Activated gamma-delta T cell (primary cell): ENCODE measurements around the gene QSER1.
"Not testable (repeated sequence)": the region's sequence is repeated elsewhere in the genome, so short reads cannot be mapped to it uniquely, and the experiment has no call there.

ENCODE experiments used
- DNase-seq: peaks from one replicate; lab custom pipeline; 2025; lab: John Stamatoyannopoulos, UW

The QSER1 gene

GRCh38 chr11:33001281-33001680, 108.7 kb downstream of the QSER1 start:
- no peak for DNase-seq

GRCh38 chr11:33001751-33002542, 109.3 kb downstream of the QSER1 start:
- no peak for DNase-seq

- no peak for DNase-seq
These were observed 112.6 kb downstream of the QSER1 start for GRCh38 chr11:33005175-33005574.

DNA sequence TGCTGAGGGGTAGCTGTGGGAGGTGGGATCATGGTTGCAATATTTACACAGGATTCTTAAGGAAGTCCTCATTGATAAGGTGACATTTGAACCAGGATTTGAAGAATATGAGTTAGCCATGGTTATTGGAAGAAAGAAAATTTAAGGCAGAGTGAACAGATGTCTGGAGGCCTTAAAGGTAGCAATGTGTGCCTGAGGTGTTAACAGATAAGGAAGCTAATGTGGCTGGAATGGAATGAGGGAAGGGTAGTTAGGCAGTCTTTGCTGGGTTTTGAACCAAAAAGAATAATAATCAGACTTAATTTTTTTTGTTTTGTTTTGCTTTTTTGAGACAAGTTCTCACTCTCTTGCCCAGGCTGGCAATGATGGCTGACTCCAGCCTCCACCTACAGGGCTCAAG, 113.4 kb downstream of the QSER1 start:
- DNase-seq = no peak

GRCh38 chr11:33013755-33014154, 121.1 kb downstream of the QSER1 start:
- no peak for DNase-seq

DNA sequence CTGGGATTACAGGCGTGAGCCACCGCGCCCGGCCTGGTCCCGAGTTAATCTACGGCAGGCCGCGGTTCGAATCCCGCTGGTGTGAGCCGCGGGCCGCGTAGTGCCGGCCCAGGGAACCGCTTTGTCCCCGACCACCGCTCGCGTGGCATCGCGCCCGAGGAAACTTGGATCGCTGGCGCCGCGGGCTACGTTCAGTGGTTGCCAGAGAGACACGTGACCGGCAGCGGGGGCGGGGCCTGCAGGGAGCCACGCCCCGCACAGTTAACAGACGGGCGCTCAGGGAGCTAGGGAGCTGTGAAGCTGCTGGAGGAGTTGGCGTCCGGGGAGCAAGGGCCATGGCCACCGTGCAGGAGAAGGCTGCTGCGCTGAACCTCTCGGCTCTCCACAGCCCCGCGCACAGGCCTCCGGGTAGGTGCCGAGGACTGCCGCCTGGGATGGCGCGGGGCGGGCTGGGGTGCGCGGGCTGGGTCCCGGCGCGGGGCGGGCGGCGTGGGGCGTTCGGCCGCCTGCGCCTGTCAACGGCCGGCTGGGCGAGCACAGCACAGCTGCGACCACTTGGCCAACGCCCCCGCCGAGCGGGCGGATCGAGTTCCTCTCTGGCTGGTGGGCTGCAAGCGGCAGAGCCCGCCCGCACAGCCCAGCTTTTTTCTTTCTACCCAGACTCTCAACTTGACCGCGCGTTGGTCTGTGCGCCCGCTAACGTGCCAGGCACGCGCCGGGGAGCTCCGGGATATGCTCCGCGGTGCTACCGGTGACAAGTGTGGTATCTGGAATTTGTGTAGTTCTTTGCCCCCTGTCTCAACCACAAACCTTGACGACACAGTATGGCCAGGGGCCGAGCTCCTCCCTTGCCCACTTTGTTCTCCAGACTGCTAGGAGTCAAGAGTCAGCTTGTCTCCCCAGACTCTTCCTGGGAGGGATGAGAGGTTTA, 123.3 kb downstream of the QSER1 start, which contains the start of gene DEPDC7:
TSS of gene DEPDC7 (plus strand) at position 258 of the 931 bp plus-strand sequence. CDS start at position 336, 78 bp downstream.
- DNase-seq = peak; percentile 49

DNA sequence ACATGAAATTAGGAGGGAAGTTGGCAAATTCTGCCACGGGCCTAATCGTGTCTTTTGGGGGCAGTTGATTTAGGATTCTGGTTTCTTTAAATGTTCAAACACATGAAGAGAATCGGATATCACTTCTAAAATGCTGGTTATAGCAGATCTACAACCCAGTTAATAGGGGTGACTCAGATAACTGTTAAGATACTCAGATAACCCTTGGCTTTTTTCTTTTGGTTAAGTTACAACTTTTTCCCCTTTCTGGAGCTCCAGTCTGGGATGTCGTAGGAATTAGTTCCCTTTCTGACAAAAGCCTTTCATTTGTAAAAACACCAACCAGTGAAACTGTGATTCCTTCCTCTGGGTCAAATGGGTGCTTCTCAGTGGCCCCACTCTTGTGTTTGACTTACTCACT, 124.0 kb downstream of the QSER1 start:
- no peak for DNase-seq

- DNase-seq = no peak
These were observed 124.9 kb downstream of the QSER1 start for GRCh38 chr11:33017478-33017877.

GRCh38 chr11:33017965-33018364, 125.4 kb downstream of the QSER1 start:
- no peak for DNase-seq

DNA sequence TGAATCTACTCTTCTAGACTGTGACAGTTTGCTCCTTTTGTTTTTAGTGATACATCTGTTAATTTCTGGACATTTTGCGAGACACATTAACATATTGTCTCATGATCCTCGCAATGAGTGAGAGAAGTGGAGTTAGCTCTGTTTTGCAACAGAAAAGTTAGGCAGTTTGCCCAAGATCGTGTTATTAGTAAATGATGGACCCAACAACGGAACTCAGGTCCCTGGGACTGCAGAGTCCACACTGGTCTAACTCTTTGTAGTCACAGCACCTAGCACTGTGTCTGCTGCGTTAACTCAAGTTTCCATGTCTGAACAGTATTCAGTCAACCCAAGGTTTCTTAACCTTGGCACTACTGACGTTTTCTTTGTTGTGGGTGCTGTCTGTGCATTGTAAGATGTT, 126.2 kb downstream of the QSER1 start:
- DNase-seq = no peak

- DNase-seq = no peak
These were observed 128.9 kb downstream of the QSER1 start for GRCh38 chr11:33021501-33021900.

DNA sequence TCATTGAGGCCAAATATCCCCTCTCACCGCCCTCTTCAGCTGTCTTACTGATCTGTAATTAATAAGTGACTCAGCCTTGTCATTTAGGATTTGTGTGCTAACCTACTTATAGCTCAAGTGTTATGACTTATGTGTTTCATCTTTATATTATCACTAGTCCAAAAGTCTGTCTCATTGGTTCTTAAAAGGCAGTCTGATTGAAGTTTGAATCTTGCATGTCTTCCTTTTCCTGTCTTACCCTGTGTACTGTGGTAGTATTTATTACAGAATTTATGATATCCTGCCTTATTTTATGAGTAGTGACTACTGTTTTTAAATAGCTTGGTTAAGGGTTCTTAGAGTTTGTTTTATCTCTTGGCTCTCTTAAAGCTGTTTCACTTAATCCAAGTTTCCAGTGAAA, 129.3 kb downstream of the QSER1 start:
- no peak for DNase-seq

GRCh38 chr11:33025339-33025722, 132.7 kb downstream of the QSER1 start:
- no peak for DNase-seq

DNA sequence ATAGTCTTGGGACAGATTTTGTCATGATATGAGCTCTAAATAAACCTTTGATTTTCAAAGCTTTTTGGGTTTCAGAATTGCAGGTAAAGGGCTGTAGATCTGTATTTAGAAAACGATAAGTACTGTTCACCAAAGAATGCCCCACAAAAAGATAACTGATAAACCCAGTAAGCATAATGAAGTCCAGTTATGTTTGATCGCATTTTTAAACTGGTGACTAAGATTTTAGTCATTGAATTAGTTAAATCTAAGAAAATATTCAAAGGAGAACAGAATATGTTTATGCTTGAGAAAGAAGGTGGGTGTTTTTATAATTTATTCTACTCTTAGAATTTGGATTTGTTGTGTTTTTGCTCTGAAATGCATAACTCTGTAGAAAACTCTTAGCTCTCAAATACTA, 134.6 kb downstream of the QSER1 start:
- no peak for DNase-seq

DNA sequence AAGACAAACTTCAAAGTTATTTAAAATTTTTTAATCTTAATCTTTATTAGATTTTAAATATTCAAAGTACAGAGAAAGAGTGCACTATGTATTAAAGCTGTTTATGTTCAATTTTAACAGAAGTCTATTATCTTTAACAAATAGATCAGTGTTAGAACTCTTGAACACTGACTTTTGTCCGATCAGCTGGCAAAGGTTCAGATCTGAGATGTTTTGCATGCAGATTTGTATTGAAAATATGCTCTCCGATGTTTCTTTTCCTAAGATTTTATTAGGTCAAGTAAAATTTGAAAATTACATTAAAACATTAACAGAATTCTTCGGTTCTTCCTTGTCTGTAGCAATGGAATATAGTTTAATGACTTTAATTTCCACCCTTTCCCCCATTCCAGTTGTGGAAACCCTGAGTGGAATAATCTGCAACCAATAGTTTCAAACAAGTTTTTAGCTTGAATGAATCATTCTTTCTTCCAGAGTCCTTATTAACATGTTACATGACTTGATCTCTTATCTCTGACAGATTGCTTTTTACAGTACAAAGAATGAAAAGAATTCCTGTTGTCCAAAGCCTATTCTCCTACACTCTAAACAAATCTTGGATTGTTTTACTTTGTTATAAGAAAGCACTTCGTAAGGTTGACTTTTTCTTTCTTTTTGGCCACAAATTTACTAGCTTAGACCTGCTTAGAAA, 135.4 kb downstream of the QSER1 start:
- DNase-seq = no peak

DNA sequence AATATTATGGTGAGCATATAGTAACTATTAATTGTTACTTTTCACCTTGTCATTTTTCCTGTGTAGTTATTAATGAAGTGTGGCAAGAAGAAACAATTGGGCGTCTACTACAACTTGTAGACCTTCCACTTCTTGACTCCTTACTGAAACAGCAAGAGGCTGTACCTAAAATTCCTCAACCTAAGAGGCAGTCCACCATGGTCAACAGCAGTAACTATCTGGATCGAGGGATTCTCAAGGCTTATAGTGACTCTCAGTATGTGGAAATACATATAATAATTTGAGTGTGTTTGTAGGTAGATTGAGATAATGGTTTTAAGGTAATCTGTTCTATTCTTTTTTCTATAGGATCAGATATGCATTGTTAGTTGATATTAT, 135.9 kb downstream of the QSER1 start:
- no peak for DNase-seq

DNA sequence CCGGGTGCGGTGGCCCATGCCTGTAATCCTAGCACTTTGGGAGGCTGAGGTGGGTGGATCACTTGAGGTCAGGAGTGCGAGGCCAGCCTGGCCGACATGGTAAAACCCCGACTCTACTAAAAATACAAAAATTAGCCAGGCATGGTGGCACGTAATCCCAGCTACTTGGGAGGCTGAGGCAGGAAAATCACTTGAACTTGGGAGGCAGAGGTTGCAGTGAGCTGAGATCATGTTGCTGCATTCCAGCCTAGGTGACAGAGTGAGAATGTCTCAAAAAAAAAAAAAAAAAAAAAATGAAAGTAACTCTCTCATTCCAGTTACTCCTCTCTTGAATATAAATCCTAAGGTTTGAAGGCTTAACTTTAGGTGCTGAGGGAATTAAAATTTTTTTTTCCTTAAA, 136.6 kb downstream of the QSER1 start:
- DNase-seq = not testable (repeated sequence)
